GM12878 (cell line): ENCODE data around the gene MEIS1. TPM values are rescaled to one million over a fixed set of nuclear protein-coding genes. Genes with fewer than 3 reads are reported as not detected.

Experiments used
- ATAC-seq: fragments of 200-7000 bp; cut with Tn5 transposase; 3 replicates; pipeline ENCODE4 v1.9.1; 2020; ENCODE audit warnings: mild to moderate bottlenecking, moderate library complexity
- BruUV-seq: library from RNA; stranded (reverse); fragments of 400-500 nt; replicated peaks from 2 replicates; lab custom pipeline; 2021; lab: Mats Ljungman, UMichigan
- CTCF ChIA-PET: fragments of 300-600 bp; sonication (Branson Sonifier 250); formaldehyde crosslinking; extraction: SDS; loops from one replicate; lab custom pipeline; 2021; ENCODE audit warnings: inconsistent platforms; lab: Yijun Ruan, JAX
- POLR2A ChIA-PET: fragments of 350-600 bp; formaldehyde crosslinking; extraction: SDS; loops from one replicate; lab custom pipeline; 2021; ENCODE audit warnings: inconsistent platforms; lab: Charles Lee
- RAD21 ChIA-PET: fragments of 300-600 bp; sonication (Branson Sonifier 250); formaldehyde crosslinking; loops from one replicate; lab custom pipeline; 2023; ENCODE audit warnings: antibody characterized with exemption; ENCODE audit not compliant: unreplicated experiment; lab: Charles Lee
- SMC1A ChIA-PET: fragments of 300-600 bp; sonication (Branson Sonifier 250); formaldehyde crosslinking; loops from one replicate; lab custom pipeline; 2023; ENCODE audit not compliant: unreplicated experiment, uncharacterized antibody; lab: Charles Lee
- DNase-seq: peaks from one replicate; pipeline ENCODE4 v3.0.0-alpha.2; 2011; ENCODE audit warnings: low read depth, low spot score
- FAIRE-seq: peaks from 3 replicates; lab custom pipeline; 2011; peaks lifted over from hg19 to GRCh38; lab: Jason Lieb, UNC
- H2AFZ ChIP-seq: 2 replicates; pipeline ENCODE4 v1.6.0; 2011; ENCODE audit warnings: low read depth, low read length, control low read depth; ENCODE audit not compliant: control insufficient read depth
- H3K27ac ChIP-seq: 2 replicates; pipeline ENCODE4 v1.5.1; 2011; ENCODE audit warnings: control low read depth; ENCODE audit not compliant: control insufficient read depth, insufficient read depth
- H3K27me3 ChIP-seq, 2 experiments: replicated peaks in 1 of 2; 2 replicates each; pipeline versions ENCODE4 v1.6.0 to v1.6.1; 2011; ENCODE audit warnings: low read length in 1 of 2; ENCODE audit not compliant: control insufficient read depth in 2 of 2, insufficient read depth in 2 of 2
- H3K36me3 ChIP-seq, 2 experiments: 2 replicates each; pipeline ENCODE4 v1.5.1; 2011; ENCODE audit warnings: low read length in 1 of 2; ENCODE audit not compliant: control insufficient read depth in 2 of 2, insufficient read depth in 2 of 2
- H3K4me1 ChIP-seq: 2 replicates; pipeline ENCODE4 v1.6.1; 2011; ENCODE audit warnings: mild to moderate bottlenecking, low read length, moderate library complexity, mixed read lengths; ENCODE audit not compliant: control insufficient read depth, insufficient read depth
- H3K4me2 ChIP-seq: 2 replicates; pipeline ENCODE4 v1.6.0; 2011; ENCODE audit warnings: control low read depth; ENCODE audit not compliant: control insufficient read depth, insufficient read depth
- H3K4me3 ChIP-seq: fragments of 200-600 bp; sonication (generic); 2 replicates; pipeline ENCODE4 v1.5.1; 2016
- H3K79me2 ChIP-seq: 2 replicates; pipeline ENCODE4 v1.6.0; 2011; ENCODE audit warnings: low read length; ENCODE audit not compliant: control insufficient read depth, insufficient read depth
- H3K9ac ChIP-seq: 2 replicates; pipeline ENCODE4 v1.8.0; 2011; ENCODE audit warnings: low read length, control low read depth, mixed read lengths; ENCODE audit not compliant: control insufficient read depth, insufficient read depth
- H3K9me3 ChIP-seq: replicated peaks from 3 replicates; pipeline ENCODE4 v1.5.1; 2011; ENCODE audit warnings: mild to moderate bottlenecking, low read length; ENCODE audit not compliant: control insufficient read depth, insufficient read depth
- H4K20me1 ChIP-seq: 2 replicates; pipeline ENCODE4 v1.6.0; 2011; ENCODE audit not compliant: control insufficient read depth, insufficient read depth
- CBFB ChIP-seq: IDR thresholded peaks from 2 replicates; pipeline ENCODE4 v1.6.1; 2016; ENCODE audit warnings: antibody characterized with exemption, low read depth
- CEBPZ ChIP-seq: fragments of 150-350 bp; IDR thresholded peaks from 2 replicates; pipeline ENCODE4 v1.6.1; 2016; ENCODE audit warnings: low read depth, low read length
- CTCF ChIP-seq, 3 experiments: IDR thresholded peaks in 2 of 3; conservative IDR thresholded peaks in 1 of 3; 2 replicates each; pipeline ENCODE4 v1.5.1; 2011; ENCODE audit warnings: low read depth in 3 of 3, low read length in 3 of 3, mild to moderate bottlenecking in 3 of 3, control low read depth in 2 of 3, moderate library complexity in 2 of 3, inconsistent platforms in 1 of 3, mixed read lengths in 1 of 3; ENCODE audit not compliant: control insufficient read depth in 2 of 3, insufficient read depth in 1 of 3; ENCODE audit errors: extremely low read depth in 1 of 3
- E2F4 ChIP-seq: IDR thresholded peaks from 2 replicates; pipeline ENCODE4 v1.6.1; 2012; ENCODE audit warnings: low read depth, low read length, improper control_type of control experiment
- E4F1 ChIP-seq: fragments of 450-650 bp; IDR thresholded peaks from 2 replicates; pipeline ENCODE4 v1.6.1; 2018; ENCODE audit warnings: borderline replicate concordance, mild to moderate bottlenecking; ENCODE audit not compliant: partially characterized antibody
- POLR2AphosphoS5 ChIP-seq: IDR thresholded peaks from 2 replicates; pipeline ENCODE4 v1.6.1; 2011; ENCODE audit warnings: mild to moderate bottlenecking, low read length, inconsistent platforms
- RELA ChIP-seq: fragments of 450-650 bp; IDR thresholded peaks from 2 replicates; pipeline ENCODE4 v1.8.0; 2014; ENCODE audit warnings: borderline replicate concordance; ENCODE audit not compliant: partially characterized antibody
- STAT3 ChIP-seq: IDR thresholded peaks from 2 replicates; pipeline ENCODE4 v1.6.1; 2011; ENCODE audit warnings: low read depth, low read length, improper control_type of control experiment
- TCF12 ChIP-seq: IDR thresholded peaks from 2 replicates; pipeline ENCODE4 v1.6.1; 2011; ENCODE audit warnings: low read depth, mild to moderate bottlenecking, low read length
- ZNF217 ChIP-seq: fragments of 450-650 bp; IDR thresholded peaks from 2 replicates; pipeline ENCODE4 v1.6.1; 2017; ENCODE audit warnings: antibody characterized with exemption, mild to moderate bottlenecking
- ZNF687 ChIP-seq: fragments of 450-650 bp; IDR thresholded peaks from 2 replicates; pipeline ENCODE4 v1.6.1; 2017; ENCODE audit warnings: mild to moderate bottlenecking, moderate library complexity
- WGBS: methylation state at CpG from one replicate; pipeline ENCODE4 v1.1.6; 2016; ENCODE audit warnings: low lambda C conversion rate; ENCODE audit not compliant: insufficient replicate concordance, insufficient coverage; ENCODE audit errors: missing lambda C conversion rate; 5-methylcytosine and 5-hydroxymethylcytosine counted together
- in situ Hi-C: fragments of 300-500 bp; cut with MboI; formaldehyde crosslinking; loops from 9 replicates; pipeline ENCODE4 v1.14.3; 2018; ENCODE audit warnings: mixed read lengths
- intact Hi-C: fragments of 100-400 bp; cut with micrococcal nuclease; formaldehyde crosslinking; loops from one replicate; pipeline ENCODE4 v1.14.2; 2022; ENCODE audit not compliant: unreplicated experiment
- polyA plus RNA-seq, 11 experiments: library from polyadenylated mRNA; depleted of rRNA in 4 of 11; unstranded in 6 of 11; stranded (reverse) in 5 of 11; fragments of >200 nt; fragmentation: Nextera tagmentation in 4 of 11; fragmentation: Illumina TruSeq in 1 of 11; extraction: Ambion mirVana in 4 of 11; extraction: Trizol in 1 of 11; gene quantifications; 1 replicate in 1 of 11; 2 replicates in 10 of 11; pipeline versions ENCODE4 v1.2.1 to v1.2.3, GENCODE V29; 2011 to 2016; ENCODE audit warnings: inconsistent platforms in 2 of 11, missing spikeins in 2 of 11, low read depth in 1 of 11
- total RNA-seq, 4 experiments: library from RNA; depleted of rRNA in 3 of 4; stranded (reverse); fragments of >200 nt in 3 of 4; fragmentation: Illumina TruSeq in 1 of 4; extraction: Trizol in 1 of 4; gene quantifications; 2 replicates each; pipeline versions ENCODE4 v1.2.1 to v1.2.3, GENCODE V29; 2013 to 2021

The MEIS1 gene
- total and polyA plus RNA-seq, 10 of the 15 experiments (the other 5 are each of a cell fraction or from before 2014, with no cell fraction given), result 0.04 to 0.31 (median 0.14) TPM; not detected in 6

GRCh38 chr2:66548422-66548821 lies 113.5 kb downstream of the MEIS1 start:
- POLR2A ChIA-PET, result no interaction called here
- SMC1A ChIA-PET, result no interaction called here
- no peak for FAIRE-seq
- no TSS peak for BruUV-seq
- WGBS, result 0% methylated on average over 3 of the region's 3 CpGs
- TF ChIP-seq CTCF (IDR thresholded peaks at IDR 0.05 in 2 of 3, conservative IDR thresholded peaks at IDR 0.05 in 1 of 3; ENCODE audit: control insufficient read depth in 2 of 3, extremely low read depth in 1 of 3, insufficient read depth in 1 of 3, low read depth in 3 of 3, low read length in 3 of 3), result no peak
- TF ChIP-seq E4F1, result no peak
- no peak for TF ChIP-seq ZNF217
- TF ChIP-seq STAT3, result no peak
- TF ChIP-seq TCF12, result no peak
- TF ChIP-seq ZNF687, result no peak
- no peak for TF ChIP-seq CBFB
- TF ChIP-seq E2F4, result no peak
- no peak for TF ChIP-seq CEBPZ
- TF ChIP-seq RELA, result no peak
- TF ChIP-seq POLR2AphosphoS5, result no peak
- ATAC-seq, result no peak
- Histone ChIP-seq H3K9ac (no peak overlapping the region), H4K20me1 (no peaks in the 10 kb centered on the region), H3K27me3 (no peaks in the 10 kb centered on the region), H3K79me2 (no peaks in the 10 kb centered on the region), H3K27ac (no peak overlapping the region), H3K4me1 (no peaks in the 10 kb centered on the region), H3K4me3 (no peak overlapping the region), H3K4me2 (no peak overlapping the region), H2AFZ (no peak overlapping the region), H3K36me3 (no peaks in the 10 kb centered on the region), H3K9me3 (no peaks in the 10 kb centered on the region)
- intact Hi-C loops, result no loop called here
- RAD21 ChIA-PET, result no interaction called here
- CTCF ChIA-PET, result no interaction called here
- no peak for DNase-seq
- in situ Hi-C loops, result no loop called here
